AG09309 (cell line): Measurements from ENCODE around the gene OR2J3.
"Not testable (repeated sequence)": the region's sequence is repeated elsewhere in the genome, so short reads cannot be mapped to it uniquely, and the experiment has no call there.

Experiments
- DNase-seq: peaks from one replicate; pipeline ENCODE4 v3.0.0-alpha.2; 2010; ENCODE audit warnings: low read depth
- H3K4me3 ChIP-seq: 2 replicates; pipeline ENCODE4 v1.5.1; 2011; ENCODE audit warnings: mild to moderate bottlenecking, low read depth, low read length, moderate library complexity; ENCODE audit not compliant: control insufficient read depth
- CTCF ChIP-seq: IDR thresholded peaks from 2 replicates; pipeline ENCODE4 v1.5.1; 2011; ENCODE audit warnings: mild to moderate bottlenecking, low read depth, low read length, inconsistent platforms; ENCODE audit not compliant: insufficient read depth, control insufficient read depth; ENCODE audit errors: missing control alignments

The OR2J3 gene

GRCh38 chr6:29131691-29132090 is 23.8 kb downstream of the OR2J3 start:
- no peak for DNase-seq
- H3K4me3 ChIP-seq = no peak overlapping the region
- no peak for TF ChIP-seq CTCF

- TF ChIP-seq CTCF = no peak
- no peak overlapping the region for H3K4me3 ChIP-seq
- DNase-seq = no peak
Observed at GRCh38 chr6:29137724-29138123, 29.9 kb downstream of the OR2J3 start.

- no peak for TF ChIP-seq CTCF
- DNase-seq = no peak
Observed at GRCh38 chr6:29141606-29142005, 33.7 kb downstream of the OR2J3 start.

GRCh38 chr6:29142309-29142708 is 34.5 kb downstream of the OR2J3 start:
- no peak for DNase-seq
- TF ChIP-seq CTCF = no peak
- no peak overlapping the region for H3K4me3 ChIP-seq

More at GRCh38 chr6:29141606-29142005, 33.7 kb downstream of the OR2J3 start:
- no peak overlapping the region for H3K4me3 ChIP-seq

GRCh38 chr6:29146179-29146578 is 38.3 kb downstream of the OR2J3 start:
- no peak for DNase-seq
- TF ChIP-seq CTCF = no peak
- no peak overlapping the region for H3K4me3 ChIP-seq

- no peak for DNase-seq
- no peak for TF ChIP-seq CTCF
- H3K4me3 ChIP-seq = no peak overlapping the region
Observed at GRCh38 chr6:29147074-29147473, 39.2 kb downstream of the OR2J3 start.

- H3K4me3 ChIP-seq, DNase-seq: not testable (repeated sequence)
Observed at GRCh38 chr6:29149444-29149843, 41.6 kb downstream of the OR2J3 start.
